GM06990 (cell line): Measurements from ENCODE around the gene PSG3.
"Not testable (repeated sequence)": the region's sequence is repeated elsewhere in the genome, so short reads cannot be mapped to it uniquely, and the experiment has no call there.

ENCODE experiments used
- DNase-seq: peaks from one replicate; pipeline ENCODE4 v3.0.0-alpha.2; 2011; ENCODE audit not compliant: insufficient read length; ENCODE audit errors: extremely low read depth
- H3K27me3 ChIP-seq: replicated peaks from 2 replicates; pipeline ENCODE4 v1.6.0; 2011; ENCODE audit warnings: low read length; ENCODE audit not compliant: control insufficient read depth, insufficient read depth
- H3K36me3 ChIP-seq: 2 replicates; pipeline ENCODE4 v1.5.1; 2011; ENCODE audit warnings: low read length; ENCODE audit not compliant: control insufficient read depth, insufficient read depth
- H3K4me3 ChIP-seq: replicated peaks from 2 replicates; pipeline ENCODE4 v1.5.1; 2011; ENCODE audit warnings: low read depth, mild to moderate bottlenecking, control low read depth, low read length
- TF ChIP-seq, protein P1 (sequence below): IDR thresholded peaks from 2 replicates; pipeline ENCODE4 v1.5.1; 2011; ENCODE audit warnings: low read length, control low read depth, mild to moderate bottlenecking, inconsistent platforms; ENCODE audit not compliant: insufficient read depth, poor library complexity, severe bottlenecking

Gene PSG3

DNA sequence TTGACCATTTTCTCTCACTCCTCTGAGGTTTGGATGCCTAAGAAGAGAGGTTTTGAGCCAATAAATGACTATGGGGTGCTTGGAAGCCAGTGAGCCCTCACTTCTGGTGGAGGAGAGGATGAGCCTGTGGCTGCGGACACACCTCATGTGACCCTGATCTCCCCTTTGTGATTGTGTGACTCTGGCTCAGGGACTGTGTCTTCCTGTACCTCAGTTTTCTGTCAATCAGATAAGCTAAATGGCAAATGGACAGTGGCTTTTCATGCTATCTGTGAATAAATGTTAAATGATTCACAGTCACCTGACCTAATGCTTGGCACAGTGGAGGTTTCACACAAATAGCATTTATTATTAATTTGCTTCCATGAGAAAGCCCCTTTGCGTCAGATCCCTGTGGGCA, 22.5 kb upstream of the PSG3 start:
- TF ChIP-seq, protein P1, sequence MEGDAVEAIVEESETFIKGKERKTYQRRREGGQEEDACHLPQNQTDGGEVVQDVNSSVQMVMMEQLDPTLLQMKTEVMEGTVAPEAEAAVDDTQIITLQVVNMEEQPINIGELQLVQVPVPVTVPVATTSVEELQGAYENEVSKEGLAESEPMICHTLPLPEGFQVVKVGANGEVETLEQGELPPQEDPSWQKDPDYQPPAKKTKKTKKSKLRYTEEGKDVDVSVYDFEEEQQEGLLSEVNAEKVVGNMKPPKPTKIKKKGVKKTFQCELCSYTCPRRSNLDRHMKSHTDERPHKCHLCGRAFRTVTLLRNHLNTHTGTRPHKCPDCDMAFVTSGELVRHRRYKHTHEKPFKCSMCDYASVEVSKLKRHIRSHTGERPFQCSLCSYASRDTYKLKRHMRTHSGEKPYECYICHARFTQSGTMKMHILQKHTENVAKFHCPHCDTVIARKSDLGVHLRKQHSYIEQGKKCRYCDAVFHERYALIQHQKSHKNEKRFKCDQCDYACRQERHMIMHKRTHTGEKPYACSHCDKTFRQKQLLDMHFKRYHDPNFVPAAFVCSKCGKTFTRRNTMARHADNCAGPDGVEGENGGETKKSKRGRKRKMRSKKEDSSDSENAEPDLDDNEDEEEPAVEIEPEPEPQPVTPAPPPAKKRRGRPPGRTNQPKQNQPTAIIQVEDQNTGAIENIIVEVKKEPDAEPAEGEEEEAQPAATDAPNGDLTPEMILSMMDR: no peak
- no peak for DNase-seq
- no peaks in the 10 kb centered on the region for H3K36me3 ChIP-seq
- no peaks in the 10 kb centered on the region; the same call in 1 of the 2 replicates for H3K27me3 ChIP-seq
- no peak overlapping the region for H3K4me3 ChIP-seq

DNA sequence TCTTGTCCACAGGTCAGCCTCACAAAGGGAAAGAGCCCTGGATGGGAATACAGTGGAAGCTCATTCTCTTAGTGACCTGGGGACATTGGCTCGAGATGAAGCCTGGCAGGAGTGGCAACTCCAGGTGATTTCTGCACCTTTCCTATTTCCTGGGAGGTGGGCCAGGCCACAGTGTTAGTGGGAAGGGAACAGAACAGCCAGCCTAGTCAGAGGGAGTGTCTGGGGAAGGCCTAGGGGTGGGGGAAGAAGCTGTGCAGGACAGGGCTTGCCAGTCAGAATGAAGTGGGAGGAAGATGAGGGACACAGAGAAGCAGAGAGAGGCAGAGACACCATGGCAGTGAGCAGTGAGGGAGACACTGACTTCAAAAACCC, 21.6 kb upstream of the PSG3 start:
- not testable (repeated sequence) for H3K36me3 ChIP-seq, H3K27me3 ChIP-seq, H3K4me3 ChIP-seq, DNase-seq

DNA sequence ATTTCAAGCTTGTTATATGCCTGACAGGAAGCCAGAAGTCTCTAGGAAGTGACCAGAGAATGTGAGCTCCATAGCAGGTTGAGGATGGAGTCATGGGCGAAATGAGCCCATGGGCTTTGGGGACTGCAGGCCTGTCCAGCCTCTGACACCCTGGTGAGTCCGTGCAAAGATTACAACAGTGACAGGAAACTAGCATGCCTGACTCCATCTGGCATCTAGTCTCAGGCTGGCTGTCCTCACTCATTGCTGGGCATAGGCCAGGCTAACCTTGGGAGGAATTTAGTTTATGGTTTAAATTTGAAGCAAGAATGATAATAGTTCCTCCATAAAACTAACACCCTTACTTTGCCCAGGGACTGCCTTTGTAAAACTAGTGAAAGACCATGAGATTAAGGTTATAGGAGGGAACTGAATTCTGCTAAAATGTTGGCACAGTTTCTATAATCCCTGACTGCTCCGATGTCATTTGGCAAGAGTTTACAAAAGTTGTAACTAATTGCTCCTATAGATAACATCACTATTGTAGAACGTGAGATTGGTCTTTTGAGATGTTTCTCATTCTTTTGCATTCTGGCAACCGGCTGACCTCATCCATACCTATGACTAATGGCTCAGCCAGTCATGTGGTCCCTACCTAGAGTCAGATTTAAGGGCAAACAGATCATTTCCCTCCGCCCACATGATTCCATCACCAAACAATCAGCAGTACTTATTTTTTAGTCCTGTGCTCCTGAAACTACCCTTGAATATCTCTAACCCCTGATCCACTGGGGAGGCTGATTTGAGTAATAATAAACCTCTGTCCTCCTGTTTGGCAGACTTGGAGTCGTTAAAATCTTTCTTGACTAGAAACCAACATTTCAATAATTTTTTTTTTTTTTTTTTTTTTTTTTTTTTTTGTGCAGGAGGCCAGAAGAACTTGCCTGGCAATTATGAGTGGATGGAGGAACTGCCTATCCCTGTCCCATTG, 21.0 kb upstream of the PSG3 start:
- not testable (repeated sequence) for H3K27me3 ChIP-seq, H3K4me3 ChIP-seq, H3K36me3 ChIP-seq, DNase-seq

DNA sequence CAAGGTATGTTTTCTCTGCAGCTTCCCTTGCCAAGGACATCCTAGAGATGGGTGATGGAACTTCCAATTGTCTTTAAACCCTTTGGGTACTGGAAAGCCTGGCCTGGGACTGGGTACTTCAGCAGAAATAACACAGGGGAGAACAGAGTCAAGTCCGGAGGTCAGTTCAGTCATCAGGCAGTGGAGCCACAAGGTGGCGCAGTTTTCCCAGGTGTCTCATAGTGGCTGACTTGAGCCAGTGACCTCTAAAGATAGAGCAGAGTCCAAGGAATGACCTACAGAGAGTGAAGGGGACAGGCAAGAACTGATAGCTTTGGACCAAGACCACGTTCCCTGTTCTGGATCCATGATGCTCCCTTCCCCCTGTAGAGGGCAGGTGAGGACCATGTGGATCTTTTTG, 18.4 kb upstream of the PSG3 start:
- H3K27me3 ChIP-seq, DNase-seq, H3K36me3 ChIP-seq, H3K4me3 ChIP-seq: not testable (repeated sequence)
- TF ChIP-seq, protein P1: peak; percentile 38

DNA sequence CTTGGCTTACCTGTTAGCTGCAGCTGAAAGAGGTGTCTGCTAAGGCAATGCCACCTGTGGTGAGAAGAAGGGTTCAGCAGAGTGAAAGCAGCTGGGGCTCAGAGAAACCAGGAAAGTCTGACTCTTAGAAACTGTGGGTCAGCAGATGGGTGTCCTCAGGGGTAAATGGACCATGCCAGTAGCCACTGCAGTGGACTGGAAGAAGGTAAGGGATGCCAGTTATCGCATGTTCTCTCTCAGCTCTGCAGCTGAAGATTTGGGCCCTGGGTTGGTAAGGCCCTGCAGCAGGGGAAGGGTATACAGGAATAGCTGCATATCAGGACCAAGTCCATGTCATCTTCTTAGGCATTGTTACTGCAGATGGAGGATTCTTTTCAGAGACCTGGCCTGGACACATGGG, 12.0 kb upstream of the PSG3 start:
- not testable (repeated sequence) for H3K27me3 ChIP-seq, DNase-seq, H3K4me3 ChIP-seq, H3K36me3 ChIP-seq

DNA sequence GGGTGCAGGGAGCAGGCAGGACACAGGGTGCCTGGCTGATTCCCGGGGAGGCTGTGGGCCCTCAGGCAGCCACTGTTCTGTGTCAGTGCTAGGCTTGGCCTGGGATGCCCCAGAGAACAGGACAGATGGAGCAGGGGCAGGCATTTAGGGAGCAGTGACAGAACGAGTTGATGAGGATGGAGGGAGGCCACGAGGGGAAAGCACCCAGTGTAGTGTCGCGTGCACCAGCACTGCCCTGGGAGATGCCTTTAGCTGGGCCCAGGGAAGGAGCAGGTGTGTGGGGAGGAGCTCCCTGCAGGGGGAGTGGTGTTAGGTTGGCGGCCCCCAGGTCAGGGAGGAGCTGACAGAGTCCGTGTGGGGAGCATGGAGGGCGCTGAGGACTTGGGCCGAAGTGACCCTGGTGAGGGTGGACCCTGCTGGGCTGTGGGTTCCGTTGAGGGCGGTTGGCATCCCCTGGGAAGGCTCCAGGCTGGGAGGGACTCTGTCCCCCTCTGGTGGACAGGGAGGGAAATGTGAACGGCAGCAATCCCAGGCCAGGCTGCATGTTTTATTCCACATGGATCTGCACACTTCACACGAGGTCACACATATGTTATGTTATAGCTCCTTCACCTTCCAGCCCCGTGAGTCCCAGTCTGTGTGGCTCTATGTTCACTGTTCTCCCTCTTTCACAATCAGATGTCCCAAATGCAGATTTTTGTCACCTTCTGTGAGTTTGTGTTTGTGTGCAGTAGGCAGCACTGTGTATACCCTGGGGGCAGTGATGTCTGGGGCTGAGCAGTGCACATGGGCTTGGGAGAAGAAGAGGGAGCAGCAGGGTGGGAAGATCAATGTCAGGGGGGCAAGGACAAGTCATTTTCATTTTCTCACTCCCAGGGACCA, 1.7 kb upstream of the PSG3 start:
- H3K4me3 ChIP-seq, DNase-seq, H3K36me3 ChIP-seq, H3K27me3 ChIP-seq: not testable (repeated sequence)
- TF ChIP-seq, protein P1: peak; percentile 46

DNA sequence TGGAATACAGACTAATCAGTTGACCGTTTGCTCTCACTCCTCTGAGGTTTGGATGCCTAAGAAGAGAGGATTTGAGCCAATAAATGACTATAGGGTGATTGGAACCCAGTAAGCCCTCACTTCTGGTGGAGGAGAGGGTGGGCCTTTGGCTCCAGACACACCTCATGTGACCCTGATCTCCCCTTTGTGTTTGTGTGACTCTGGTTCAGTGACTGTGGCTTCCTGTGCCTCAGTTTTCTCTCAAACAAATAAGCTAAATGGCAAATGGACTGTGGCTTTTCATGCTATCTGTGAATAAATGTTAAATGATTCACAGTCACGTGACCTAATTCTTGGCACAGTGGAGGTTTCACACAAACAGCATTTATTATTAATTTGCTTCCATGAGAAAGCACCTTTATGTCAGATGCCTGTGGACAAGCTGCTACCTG, 2.7 kb downstream of the PSG3 start:
- H3K27me3 ChIP-seq, H3K36me3 ChIP-seq, DNase-seq, H3K4me3 ChIP-seq: not testable (repeated sequence)

DNA sequence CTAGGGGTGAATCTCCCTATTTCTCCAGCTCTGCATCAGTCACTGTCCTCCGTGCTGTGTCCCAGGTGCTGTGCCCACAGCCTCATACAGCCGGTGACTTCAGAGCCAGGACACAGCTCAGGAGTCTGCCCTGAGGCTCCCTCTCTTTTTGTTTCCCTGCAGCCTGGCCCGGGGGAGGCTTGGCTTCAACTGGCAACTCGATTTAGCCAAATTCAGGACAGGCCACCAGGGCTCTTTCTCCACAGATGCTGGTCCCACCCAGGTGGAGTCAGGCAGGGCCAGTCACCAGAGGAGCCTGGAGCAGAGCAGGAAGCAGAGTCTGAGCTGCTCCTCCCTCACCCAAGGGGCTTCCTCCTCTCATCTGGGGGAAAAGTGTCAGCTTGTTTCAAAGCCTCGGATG, 11.9 kb downstream of the PSG3 start:
- not testable (repeated sequence) for H3K27me3 ChIP-seq, H3K36me3 ChIP-seq, H3K4me3 ChIP-seq, DNase-seq

DNA sequence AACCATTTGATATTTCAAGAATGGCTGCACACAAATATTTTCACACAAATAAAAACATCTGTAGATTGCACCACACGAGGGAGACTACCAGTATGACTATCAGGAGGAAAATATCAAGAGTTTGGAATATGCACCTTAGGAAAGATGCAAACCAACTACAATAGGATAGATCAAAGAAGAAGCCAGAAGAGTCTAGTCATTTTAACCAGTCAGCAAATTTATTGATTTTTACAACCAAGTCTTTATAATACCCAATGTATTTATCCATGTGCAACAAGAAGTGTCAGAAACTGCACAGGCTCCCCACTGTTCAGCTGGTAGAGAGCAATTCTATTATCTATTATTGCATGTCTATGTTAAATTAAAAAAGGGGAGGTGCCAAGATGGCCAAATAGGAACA, 26.3 kb downstream of the PSG3 start:
- not testable (repeated sequence) for H3K36me3 ChIP-seq, DNase-seq, H3K4me3 ChIP-seq, H3K27me3 ChIP-seq

DNA sequence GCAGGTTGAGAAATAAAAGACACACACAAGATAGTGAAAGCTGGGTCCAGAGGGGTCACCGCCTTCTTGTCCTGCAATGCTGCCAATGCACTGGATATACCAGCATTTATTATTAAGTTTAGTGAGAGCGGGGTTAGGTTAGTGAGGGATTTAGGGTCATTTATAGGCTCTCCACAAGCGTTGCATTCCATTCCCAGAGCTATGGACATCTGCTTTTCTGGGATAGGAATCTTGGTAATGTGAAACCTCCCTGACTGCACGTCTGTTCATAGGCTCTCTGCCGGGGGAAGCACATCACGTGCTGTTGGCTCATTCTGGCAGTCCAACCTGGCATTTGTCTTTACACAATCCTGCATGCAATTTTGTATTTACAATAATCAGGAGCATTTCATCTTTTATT, 27.5 kb downstream of the PSG3 start:
- H3K36me3 ChIP-seq, H3K27me3 ChIP-seq, DNase-seq, H3K4me3 ChIP-seq: not testable (repeated sequence)

DNA sequence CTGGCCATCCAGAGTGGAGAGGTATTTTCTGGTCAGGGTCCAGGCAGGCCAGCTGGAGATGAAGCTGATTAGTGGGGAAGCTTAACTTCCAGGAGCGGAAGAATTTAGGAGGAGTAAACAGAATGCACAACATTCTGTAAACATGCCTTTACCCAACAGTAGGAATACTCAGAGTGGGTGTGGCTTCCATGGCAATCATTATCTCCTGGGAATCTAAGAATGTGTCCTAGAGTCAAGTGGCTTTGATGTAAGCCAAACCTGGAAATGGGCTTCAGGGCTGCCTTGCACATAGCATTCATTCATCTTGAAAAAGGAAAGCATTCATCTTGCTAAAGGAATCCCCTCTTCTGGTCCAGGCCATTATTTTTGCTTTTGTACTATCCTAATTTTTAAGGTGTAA, 29.3 kb downstream of the PSG3 start:
- not testable (repeated sequence) for H3K36me3 ChIP-seq, H3K27me3 ChIP-seq, H3K4me3 ChIP-seq, DNase-seq
